LNCaP clone FGC (cell line): ENCODE results near the gene SKI.

Source experiments
- DNase-seq: peaks from one replicate; pipeline ENCODE4 v3.0.0-alpha.2; 2011; ENCODE audit warnings: low read depth
- H3K4me3 ChIP-seq: 2 replicates; pipeline ENCODE4 v1.5.1; 2011; ENCODE audit warnings: mild to moderate bottlenecking, low read depth, low read length, control low read depth
- TF ChIP-seq, protein P1 (sequence below): IDR thresholded peaks from 2 replicates; pipeline ENCODE4 v1.5.1; 2012; ENCODE audit warnings: mild to moderate bottlenecking; ENCODE audit not compliant: control insufficient read depth, insufficient read depth; ENCODE audit errors: extremely low read depth

SKI gene

DNA sequence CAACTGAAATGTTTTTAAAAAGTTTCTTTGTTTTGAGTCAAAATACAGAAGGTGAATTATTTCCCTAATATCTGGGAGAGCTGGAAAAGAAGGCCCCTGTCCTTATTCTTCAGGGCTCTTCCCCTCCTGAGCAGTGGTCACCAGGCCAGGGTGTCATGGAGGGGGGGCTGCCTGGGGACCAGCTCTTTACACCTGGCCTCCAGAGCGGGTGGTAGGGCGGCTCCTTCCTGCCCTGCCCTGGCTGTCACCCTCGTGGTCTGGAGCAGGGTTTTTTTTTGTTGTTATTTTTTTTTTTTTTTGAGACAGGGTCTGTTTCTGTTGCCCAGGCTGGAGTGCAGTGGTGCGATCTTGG, 6.6 kb downstream of the SKI start:
- TF ChIP-seq, protein P1, sequence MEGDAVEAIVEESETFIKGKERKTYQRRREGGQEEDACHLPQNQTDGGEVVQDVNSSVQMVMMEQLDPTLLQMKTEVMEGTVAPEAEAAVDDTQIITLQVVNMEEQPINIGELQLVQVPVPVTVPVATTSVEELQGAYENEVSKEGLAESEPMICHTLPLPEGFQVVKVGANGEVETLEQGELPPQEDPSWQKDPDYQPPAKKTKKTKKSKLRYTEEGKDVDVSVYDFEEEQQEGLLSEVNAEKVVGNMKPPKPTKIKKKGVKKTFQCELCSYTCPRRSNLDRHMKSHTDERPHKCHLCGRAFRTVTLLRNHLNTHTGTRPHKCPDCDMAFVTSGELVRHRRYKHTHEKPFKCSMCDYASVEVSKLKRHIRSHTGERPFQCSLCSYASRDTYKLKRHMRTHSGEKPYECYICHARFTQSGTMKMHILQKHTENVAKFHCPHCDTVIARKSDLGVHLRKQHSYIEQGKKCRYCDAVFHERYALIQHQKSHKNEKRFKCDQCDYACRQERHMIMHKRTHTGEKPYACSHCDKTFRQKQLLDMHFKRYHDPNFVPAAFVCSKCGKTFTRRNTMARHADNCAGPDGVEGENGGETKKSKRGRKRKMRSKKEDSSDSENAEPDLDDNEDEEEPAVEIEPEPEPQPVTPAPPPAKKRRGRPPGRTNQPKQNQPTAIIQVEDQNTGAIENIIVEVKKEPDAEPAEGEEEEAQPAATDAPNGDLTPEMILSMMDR, result no peak
- DNase-seq, result no peak
- no peak overlapping the region for H3K4me3 ChIP-seq

DNA sequence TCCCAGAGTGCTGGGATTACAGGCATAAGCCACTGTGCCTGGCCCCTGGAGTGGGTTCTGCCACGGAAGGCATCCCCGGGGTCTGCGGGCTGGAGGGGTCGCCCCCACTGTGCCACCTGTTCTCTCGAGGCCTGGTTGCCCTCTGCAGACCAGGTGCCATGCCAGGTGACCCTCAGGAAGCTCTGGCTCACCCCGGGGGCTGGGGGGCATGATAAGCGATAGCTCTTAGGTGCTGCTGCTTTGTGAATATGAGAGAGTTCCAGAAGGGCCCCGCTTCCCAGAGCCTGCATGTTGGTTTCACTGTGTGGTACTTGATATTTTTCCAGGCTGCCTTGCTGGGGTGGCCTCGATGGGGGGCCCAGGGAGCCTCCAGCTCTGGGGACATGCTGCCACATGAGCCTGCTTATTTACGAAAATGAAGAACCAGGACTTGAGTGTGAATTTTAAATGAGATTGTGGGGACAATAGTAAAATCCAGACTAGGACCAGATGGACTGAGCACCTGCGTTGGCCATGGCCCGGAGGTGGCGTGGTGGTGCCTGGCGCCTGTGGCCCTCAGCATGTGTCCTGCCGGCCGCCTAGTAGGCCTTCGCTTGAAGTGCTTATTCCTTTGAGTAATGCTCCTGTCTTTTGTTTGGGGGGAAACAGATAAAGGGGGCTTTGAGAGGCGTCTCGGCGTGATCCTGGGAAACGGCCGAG, 7.3 kb downstream of the SKI start:
- no peak for DNase-seq
- TF ChIP-seq, protein P1, result no peak
- no peak overlapping the region for H3K4me3 ChIP-seq

- no peak overlapping the region for H3K4me3 ChIP-seq
- TF ChIP-seq, protein P1, result no peak
- no peak for DNase-seq
Measured at GRCh38 chr1:2236695-2237677, 8.9 kb downstream of the SKI start.

DNA sequence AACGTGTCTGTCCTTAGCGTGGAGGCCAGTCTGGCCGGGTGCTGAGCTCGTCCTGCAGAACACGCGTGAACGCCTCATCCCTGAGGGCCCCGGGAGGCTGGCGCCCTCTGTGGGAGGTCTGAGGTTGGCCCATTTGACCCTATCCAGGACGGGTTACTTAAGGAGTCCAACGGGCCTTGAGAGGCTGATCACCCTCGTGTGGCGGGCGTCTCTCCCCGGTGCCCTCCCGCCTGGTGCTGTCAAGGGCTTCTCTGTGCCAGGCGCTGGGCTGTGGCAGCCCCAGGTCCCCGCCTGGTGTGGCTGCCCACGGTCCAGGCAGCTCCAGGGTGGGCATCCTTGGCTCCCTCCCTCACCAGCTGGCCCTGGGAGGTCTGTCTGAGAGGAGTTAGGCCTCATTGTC, 9.7 kb downstream of the SKI start:
- H3K4me3 ChIP-seq, result no peak overlapping the region
- TF ChIP-seq, protein P1, result peak; percentile 21; the same call in 1 of the 2 replicates
- DNase-seq, result no peak

GRCh38 chr1:2238361-2239012, 10.4 kb downstream of the SKI start:
- DNase-seq, result no peak
- TF ChIP-seq, protein P1, result no peak
- no peak overlapping the region for H3K4me3 ChIP-seq

DNA sequence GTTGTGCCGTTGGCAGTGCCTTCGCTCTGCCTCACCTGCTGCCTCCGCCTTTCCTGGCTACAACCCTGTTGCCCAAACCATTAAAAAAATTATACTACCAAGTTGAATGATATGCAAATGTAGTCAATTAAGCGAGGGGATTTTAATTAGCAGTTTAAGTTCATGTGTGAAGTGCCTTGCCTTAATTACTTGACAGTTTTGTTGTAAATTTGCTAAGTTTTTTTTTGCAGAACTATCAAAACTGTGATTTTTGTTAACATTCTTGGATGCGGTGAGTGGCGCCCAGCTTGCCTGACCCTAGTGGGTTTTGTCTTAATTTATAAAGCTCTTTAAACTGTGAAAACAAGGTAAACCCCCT, 10.9 kb downstream of the SKI start:
- TF ChIP-seq, protein P1, result no peak
- no peak overlapping the region for H3K4me3 ChIP-seq
- DNase-seq, result no peak
